GM23338 (cell line): ENCODE data around the gene CLEC7A. TPM values are rescaled to one million over a fixed set of nuclear protein-coding genes. Genes with fewer than 3 reads are reported as not detected.

Experiments
- ATAC-seq: fragments of 200-7000 bp; cut with Tn5 transposase; 3 replicates; pipeline ENCODE4 v1.9.1; 2020
- DNase-seq: peaks from one replicate; pipeline ENCODE4 v3.0.0-alpha.2; 2015; ENCODE audit warnings: low spot score
- H2AFZ ChIP-seq: fragments of 200-600 bp; sonication (generic); 2 replicates; pipeline ENCODE4 v1.8.0; 2016; ENCODE audit warnings: antibody characterized with exemption, mild to moderate bottlenecking, moderate library complexity
- H3F3A ChIP-seq: fragments of 200-600 bp; sonication (generic); replicated peaks from 2 replicates; pipeline ENCODE4 v1.8.0; 2017; ENCODE audit warnings: antibody characterized with exemption, mixed run types, low read depth
- H3K27ac ChIP-seq: fragments of 200-600 bp; sonication (generic); 2 replicates; pipeline ENCODE4 v1.6.1; 2016; ENCODE audit warnings: low read depth
- H3K27me3 ChIP-seq: fragments of 200-600 bp; sonication (generic); 2 replicates; pipeline ENCODE4 v1.8.0; 2016; ENCODE audit warnings: mild to moderate bottlenecking, mixed run types, moderate library complexity; ENCODE audit not compliant: insufficient read depth
- H3K36me3 ChIP-seq: fragments of 200-600 bp; sonication (generic); 2 replicates; pipeline ENCODE4 v1.8.0; 2016; ENCODE audit warnings: mild to moderate bottlenecking; ENCODE audit not compliant: insufficient read depth
- H3K4me1 ChIP-seq: fragments of 200-600 bp; sonication (generic); 2 replicates; pipeline ENCODE4 v1.8.0; 2016; ENCODE audit warnings: mild to moderate bottlenecking, moderate library complexity; ENCODE audit not compliant: insufficient read depth
- H3K4me2 ChIP-seq: fragments of 200-600 bp; sonication (generic); 2 replicates; pipeline ENCODE4 v1.7.1; 2017; ENCODE audit warnings: mixed run types
- H3K4me3 ChIP-seq: fragments of 200-600 bp; sonication (generic); 2 replicates; pipeline ENCODE4 v1.6.1; 2016; ENCODE audit warnings: mixed run types
- H3K79me2 ChIP-seq: fragments of 200-600 bp; sonication (generic); replicated peaks from 2 replicates; pipeline ENCODE4 v1.8.0; 2017; ENCODE audit warnings: mild to moderate bottlenecking; ENCODE audit not compliant: insufficient read depth
- H3K9me2 ChIP-seq: fragments of 200-600 bp; sonication (generic); 2 replicates; pipeline ENCODE4 v1.8.0; 2017; ENCODE audit not compliant: insufficient read depth
- H4K20me1 ChIP-seq: fragments of 200-600 bp; sonication (generic); replicated peaks from 2 replicates; pipeline ENCODE4 v1.8.0; 2017; ENCODE audit warnings: mild to moderate bottlenecking; ENCODE audit not compliant: insufficient read depth
- H3K27ac Mint-ChIP-seq: 2 replicates; pipeline ENCODE4 v1.8.0; 2020; ENCODE audit warnings: inconsistent platforms, mild to moderate bottlenecking, moderate library complexity, mixed read lengths
- H3K27me3 Mint-ChIP-seq: 3 replicates; pipeline ENCODE4 v1.8.0; 2022; ENCODE audit warnings: low read depth, mild to moderate bottlenecking, moderate library complexity, mixed read lengths, inconsistent platforms; ENCODE audit not compliant: insufficient read depth, poor library complexity
- H3K36me3 Mint-ChIP-seq: 3 replicates; pipeline ENCODE4 v1.8.0; 2021; ENCODE audit warnings: low read depth, mild to moderate bottlenecking, inconsistent platforms, moderate library complexity, mixed read lengths
- H3K4me1 Mint-ChIP-seq: 3 replicates; pipeline ENCODE4 v1.8.0; 2020; ENCODE audit warnings: mild to moderate bottlenecking, inconsistent platforms, mixed read lengths
- H3K4me3 Mint-ChIP-seq: 3 replicates; pipeline ENCODE4 v1.8.0; 2021; ENCODE audit warnings: moderate library complexity, mild to moderate bottlenecking, inconsistent platforms, mixed read lengths
- H3K9me3 Mint-ChIP-seq: 3 replicates; pipeline ENCODE4 v1.8.0; 2020; ENCODE audit warnings: moderate library complexity, mild to moderate bottlenecking, inconsistent platforms, mixed read lengths
- CREB1 ChIP-seq: fragments of 250-450 bp; sonication (Bioruptor Pico); IDR thresholded peaks from 2 replicates; pipeline ENCODE4 v1.5.0; 2020; ENCODE audit warnings: low read depth, mild to moderate bottlenecking, moderate library complexity
- EZH2 ChIP-seq: fragments of 200-600 bp; sonication (generic); IDR thresholded peaks from one replicate; pipeline ENCODE4 v1.8.0; 2017; ENCODE audit warnings: antibody characterized with exemption, mild to moderate bottlenecking, low read depth; ENCODE audit not compliant: unreplicated experiment
- JUNB ChIP-seq: IDR thresholded peaks from one replicate; pipeline ENCODE4 v1.6.1; 2016; ENCODE audit warnings: antibody characterized with exemption; ENCODE audit not compliant: unreplicated experiment
- NANOG ChIP-seq: IDR thresholded peaks from 2 replicates; pipeline ENCODE4 v1.6.1; 2016; ENCODE audit warnings: antibody characterized with exemption, borderline replicate concordance
- POLR2AphosphoS5 ChIP-seq: IDR thresholded peaks from 2 replicates; pipeline ENCODE4 v1.6.1; 2016; ENCODE audit warnings: antibody characterized with exemption, low read depth
- STAT1 ChIP-seq: IDR thresholded peaks from one replicate; pipeline ENCODE4 v1.6.1; 2016; ENCODE audit warnings: antibody characterized with exemption; ENCODE audit not compliant: unreplicated experiment
- ZNF114 ChIP-seq: fragments of 250-450 bp; sonication (Bioruptor Pico); IDR thresholded peaks from 2 replicates; pipeline ENCODE4 v1.5.0; 2020; ENCODE audit warnings: mild to moderate bottlenecking, moderate library complexity
- ZNF331 ChIP-seq: fragments of 250-450 bp; sonication (Bioruptor Pico); IDR thresholded peaks from 2 replicates; pipeline ENCODE4 v1.5.0; 2020; ENCODE audit warnings: low read depth, mild to moderate bottlenecking, moderate library complexity
- polyA plus RNA-seq: library from polyadenylated mRNA; unstranded; fragments of >200 nt; fragmentation: Nextera tagmentation; extraction: Ambion mirVana; gene quantifications from 2 replicates; pipeline ENCODE4 v1.2.1, GENCODE V29; 2016
- total RNA-seq: library from RNA; depleted of rRNA; stranded (reverse); fragments of >200 nt; shearing (Covaris generic); gene quantifications from 2 replicates; pipeline ENCODE4 v1.2.3, GENCODE V29; 2014
- TF ChIP-seq, protein P1 (sequence below): fragments of 250-450 bp; sonication (Bioruptor Pico); IDR thresholded peaks from 2 replicates; pipeline ENCODE4 v1.5.0; 2020; ENCODE audit warnings: mild to moderate bottlenecking, moderate library complexity
- TF ChIP-seq, protein P2 (sequence below), 2 experiments: fragments of 200-600 bp in 1 of 2; sonication (generic) in 1 of 2; conservative IDR thresholded peaks; 2 replicates each; pipeline versions ENCODE4 v1.5.1 to v1.6.1; 2016 to 2017; ENCODE audit warnings: antibody characterized with exemption in 2 of 2, low read depth in 2 of 2, mild to moderate bottlenecking in 2 of 2, moderate library complexity in 1 of 2
- TF ChIP-seq, protein P3 (sequence below): IDR thresholded peaks from 2 replicates; pipeline ENCODE4 v1.6.1; 2016; ENCODE audit warnings: antibody characterized with exemption

Gene CLEC7A
- total and polyA plus RNA-seq, 2 experiments from 2014 or later, result 0.39 TPM; not detected in 1

DNA sequence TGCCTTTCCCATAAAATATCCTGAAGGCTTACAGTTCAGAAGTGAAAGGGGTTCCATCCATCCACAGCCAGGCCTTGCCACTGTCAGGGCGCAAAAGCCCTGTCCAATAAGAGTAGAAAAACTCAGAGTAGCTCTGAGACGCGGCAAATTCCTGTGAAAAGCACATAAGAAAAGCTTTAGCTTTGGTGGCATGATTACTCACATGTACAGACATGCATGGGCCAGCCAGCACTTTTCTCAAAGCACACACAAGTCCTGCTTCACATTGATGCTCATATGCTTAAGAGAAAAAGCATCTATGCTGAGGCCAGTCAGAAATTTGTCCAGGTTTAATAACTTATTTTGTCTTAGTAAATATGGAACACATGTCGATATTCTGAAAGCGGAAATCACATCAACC, 56.7 kb downstream of the CLEC7A start:
- TF ChIP-seq, protein P1, sequence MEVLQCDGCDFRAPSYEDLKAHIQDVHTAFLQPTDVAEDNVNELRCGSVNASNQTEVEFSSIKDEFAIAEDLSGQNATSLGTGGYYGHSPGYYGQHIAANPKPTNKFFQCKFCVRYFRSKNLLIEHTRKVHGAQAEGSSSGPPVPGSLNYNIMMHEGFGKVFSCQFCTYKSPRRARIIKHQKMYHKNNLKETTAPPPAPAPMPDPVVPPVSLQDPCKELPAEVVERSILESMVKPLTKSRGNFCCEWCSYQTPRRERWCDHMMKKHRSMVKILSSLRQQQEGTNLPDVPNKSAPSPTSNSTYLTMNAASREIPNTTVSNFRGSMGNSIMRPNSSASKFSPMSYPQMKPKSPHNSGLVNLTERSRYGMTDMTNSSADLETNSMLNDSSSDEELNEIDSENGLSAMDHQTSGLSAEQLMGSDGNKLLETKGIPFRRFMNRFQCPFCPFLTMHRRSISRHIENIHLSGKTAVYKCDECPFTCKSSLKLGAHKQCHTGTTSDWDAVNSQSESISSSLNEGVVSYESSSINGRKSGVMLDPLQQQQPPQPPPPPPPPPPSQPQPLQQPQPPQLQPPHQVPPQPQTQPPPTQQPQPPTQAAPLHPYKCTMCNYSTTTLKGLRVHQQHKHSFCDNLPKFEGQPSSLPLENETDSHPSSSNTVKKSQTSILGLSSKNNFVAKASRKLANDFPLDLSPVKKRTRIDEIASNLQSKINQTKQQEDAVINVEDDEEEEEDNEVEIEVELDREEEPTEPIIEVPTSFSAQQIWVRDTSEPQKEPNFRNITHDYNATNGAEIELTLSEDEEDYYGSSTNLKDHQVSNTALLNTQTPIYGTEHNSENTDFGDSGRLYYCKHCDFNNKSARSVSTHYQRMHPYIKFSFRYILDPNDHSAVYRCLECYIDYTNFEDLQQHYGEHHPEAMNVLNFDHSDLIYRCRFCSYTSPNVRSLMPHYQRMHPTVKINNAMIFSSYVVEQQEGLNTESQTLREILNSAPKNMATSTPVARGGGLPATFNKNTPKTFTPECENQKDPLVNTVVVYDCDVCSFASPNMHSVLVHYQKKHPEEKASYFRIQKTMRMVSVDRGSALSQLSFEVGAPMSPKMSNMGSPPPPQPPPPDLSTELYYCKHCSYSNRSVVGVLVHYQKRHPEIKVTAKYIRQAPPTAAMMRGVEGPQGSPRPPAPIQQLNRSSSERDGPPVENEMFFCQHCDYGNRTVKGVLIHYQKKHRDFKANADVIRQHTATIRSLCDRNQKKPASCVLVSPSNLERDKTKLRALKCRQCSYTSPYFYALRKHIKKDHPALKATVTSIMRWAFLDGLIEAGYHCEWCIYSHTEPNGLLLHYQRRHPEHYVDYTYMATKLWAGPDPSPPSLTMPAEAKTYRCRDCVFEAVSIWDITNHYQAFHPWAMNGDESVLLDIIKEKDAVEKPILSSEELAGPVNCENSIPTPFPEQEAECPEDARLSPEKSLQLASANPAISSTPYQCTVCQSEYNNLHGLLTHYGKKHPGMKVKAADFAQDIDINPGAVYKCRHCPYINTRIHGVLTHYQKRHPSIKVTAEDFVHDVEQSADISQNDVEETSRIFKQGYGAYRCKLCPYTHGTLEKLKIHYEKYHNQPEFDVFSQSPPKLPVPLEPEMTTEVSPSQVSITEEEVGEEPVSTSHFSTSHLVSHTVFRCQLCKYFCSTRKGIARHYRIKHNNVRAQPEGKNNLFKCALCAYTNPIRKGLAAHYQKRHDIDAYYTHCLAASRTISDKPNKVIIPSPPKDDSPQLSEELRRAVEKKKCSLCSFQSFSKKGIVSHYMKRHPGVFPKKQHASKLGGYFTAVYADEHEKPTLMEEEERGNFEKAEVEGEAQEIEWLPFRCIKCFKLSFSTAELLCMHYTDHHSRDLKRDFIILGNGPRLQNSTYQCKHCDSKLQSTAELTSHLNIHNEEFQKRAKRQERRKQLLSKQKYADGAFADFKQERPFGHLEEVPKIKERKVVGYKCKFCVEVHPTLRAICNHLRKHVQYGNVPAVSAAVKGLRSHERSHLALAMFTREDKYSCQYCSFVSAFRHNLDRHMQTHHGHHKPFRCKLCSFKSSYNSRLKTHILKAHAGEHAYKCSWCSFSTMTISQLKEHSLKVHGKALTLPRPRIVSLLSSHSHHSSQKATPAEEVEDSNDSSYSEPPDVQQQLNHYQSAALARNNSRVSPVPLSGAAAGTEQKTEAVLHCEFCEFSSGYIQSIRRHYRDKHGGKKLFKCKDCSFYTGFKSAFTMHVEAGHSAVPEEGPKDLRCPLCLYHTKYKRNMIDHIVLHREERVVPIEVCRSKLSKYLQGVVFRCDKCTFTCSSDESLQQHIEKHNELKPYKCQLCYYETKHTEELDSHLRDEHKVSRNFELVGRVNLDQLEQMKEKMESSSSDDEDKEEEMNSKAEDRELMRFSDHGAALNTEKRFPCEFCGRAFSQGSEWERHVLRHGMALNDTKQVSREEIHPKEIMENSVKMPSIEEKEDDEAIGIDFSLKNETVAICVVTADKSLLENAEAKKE, result no peak
- TF ChIP-seq NANOG (no peak), CREB1 (CRISPR knock-in tag) (no peak), JUNB (no peak), EZH2 (no peak), STAT1 (no peak)
- Histone ChIP-seq H3F3A (no peaks in the 10 kb centered on the region), H3K4me2 (no peak overlapping the region), H3K79me2 (no peaks in the 10 kb centered on the region), H3K4me1 (no peaks in the 10 kb centered on the region), H3K4me3 (no peak overlapping the region), H2AFZ (no peak overlapping the region), H3K9me2 (no peaks in the 10 kb centered on the region), H4K20me1 (no peaks in the 10 kb centered on the region), H3K36me3 (no peaks in the 10 kb centered on the region), H3K27me3 (no peaks in the 10 kb centered on the region), H3K27ac (no peak overlapping the region)
- DNase-seq (no peak), ATAC-seq (no peak)
- Mint-ChIP-seq H3K4me3 (no peak overlapping the region), H3K4me1 (no peaks in the 10 kb centered on the region; the same call in 2 of the 3 replicates), H3K9me3 (no peaks in the 10 kb centered on the region), H3K27ac (no peak overlapping the region), H3K27me3 (peaks cover 2% of the 10 kb centered on the region), H3K36me3 (no peaks in the 10 kb centered on the region)

DNA sequence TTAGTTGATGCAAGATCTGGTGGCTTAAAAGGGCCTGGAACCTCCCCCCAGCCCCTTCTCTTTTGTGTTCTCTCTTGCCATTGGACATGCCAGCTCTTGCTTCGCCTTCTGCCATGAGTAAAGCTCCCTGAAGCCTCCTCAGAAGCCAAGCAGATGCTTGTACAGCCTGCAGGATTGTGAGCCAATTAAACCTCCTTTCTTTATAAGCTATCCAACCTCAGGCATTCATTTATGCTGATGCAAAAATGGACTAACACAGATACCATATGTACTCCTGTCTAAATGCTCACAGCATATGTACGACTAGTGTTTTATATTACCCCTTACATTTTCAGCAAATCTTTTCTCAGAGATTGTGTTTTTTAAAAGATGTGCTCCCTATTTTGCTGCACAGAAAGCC, 57.9 kb downstream of the CLEC7A start:
- Mint-ChIP-seq H3K9me3 (no peaks in the 10 kb centered on the region), H3K4me1 (peaks cover 5% of the 10 kb centered on the region), H3K36me3 (no peaks in the 10 kb centered on the region), H3K4me3 (no peak overlapping the region), H3K27ac (no peak overlapping the region), H3K27me3 (peaks cover 2% of the 10 kb centered on the region)
- Histone ChIP-seq H3K4me3 (no peak overlapping the region), H2AFZ (no peak overlapping the region; the same call in 1 of the 2 replicates), H3K4me1 (0 out of 2 replicates have a peak, but pooled peaks cover 5% of the 10 kb centered on the region), H3K79me2 (no peaks in the 10 kb centered on the region), H3K27me3 (no peaks in the 10 kb centered on the region), H4K20me1 (no peaks in the 10 kb centered on the region), H3K36me3 (no peaks in the 10 kb centered on the region), H3K9me2 (no peaks in the 10 kb centered on the region), H3K4me2 (no peak overlapping the region), H3K27ac (no peak overlapping the region), H3F3A (no peaks in the 10 kb centered on the region)
- no peak for DNase-seq
- ATAC-seq, result no peak
- TF ChIP-seq STAT1 (no peak), ZNF331 (CRISPR knock-in tag) (no peak), NANOG (no peak), POLR2AphosphoS5 (no peak), ZNF114 (no peak), EZH2 (no peak), JUNB (no peak)
- TF ChIP-seq, protein P2, sequence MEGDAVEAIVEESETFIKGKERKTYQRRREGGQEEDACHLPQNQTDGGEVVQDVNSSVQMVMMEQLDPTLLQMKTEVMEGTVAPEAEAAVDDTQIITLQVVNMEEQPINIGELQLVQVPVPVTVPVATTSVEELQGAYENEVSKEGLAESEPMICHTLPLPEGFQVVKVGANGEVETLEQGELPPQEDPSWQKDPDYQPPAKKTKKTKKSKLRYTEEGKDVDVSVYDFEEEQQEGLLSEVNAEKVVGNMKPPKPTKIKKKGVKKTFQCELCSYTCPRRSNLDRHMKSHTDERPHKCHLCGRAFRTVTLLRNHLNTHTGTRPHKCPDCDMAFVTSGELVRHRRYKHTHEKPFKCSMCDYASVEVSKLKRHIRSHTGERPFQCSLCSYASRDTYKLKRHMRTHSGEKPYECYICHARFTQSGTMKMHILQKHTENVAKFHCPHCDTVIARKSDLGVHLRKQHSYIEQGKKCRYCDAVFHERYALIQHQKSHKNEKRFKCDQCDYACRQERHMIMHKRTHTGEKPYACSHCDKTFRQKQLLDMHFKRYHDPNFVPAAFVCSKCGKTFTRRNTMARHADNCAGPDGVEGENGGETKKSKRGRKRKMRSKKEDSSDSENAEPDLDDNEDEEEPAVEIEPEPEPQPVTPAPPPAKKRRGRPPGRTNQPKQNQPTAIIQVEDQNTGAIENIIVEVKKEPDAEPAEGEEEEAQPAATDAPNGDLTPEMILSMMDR (conservative IDR thresholded peaks at IDR 0.05; ENCODE audit: low read depth in 2 of 2), result no peak
- TF ChIP-seq, protein P3, sequence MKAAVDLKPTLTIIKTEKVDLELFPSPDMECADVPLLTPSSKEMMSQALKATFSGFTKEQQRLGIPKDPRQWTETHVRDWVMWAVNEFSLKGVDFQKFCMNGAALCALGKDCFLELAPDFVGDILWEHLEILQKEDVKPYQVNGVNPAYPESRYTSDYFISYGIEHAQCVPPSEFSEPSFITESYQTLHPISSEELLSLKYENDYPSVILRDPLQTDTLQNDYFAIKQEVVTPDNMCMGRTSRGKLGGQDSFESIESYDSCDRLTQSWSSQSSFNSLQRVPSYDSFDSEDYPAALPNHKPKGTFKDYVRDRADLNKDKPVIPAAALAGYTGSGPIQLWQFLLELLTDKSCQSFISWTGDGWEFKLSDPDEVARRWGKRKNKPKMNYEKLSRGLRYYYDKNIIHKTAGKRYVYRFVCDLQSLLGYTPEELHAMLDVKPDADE, result no peak
